A549 (cell line): ENCODE data around the gene TYK2. TPM values are rescaled to one million over a fixed set of nuclear protein-coding genes. Genes with fewer than 3 reads are reported as not detected.

Experiments
- ATAC-seq, 2 experiments: fragments of 200-7000 bp in 1 of 2; fragments of >200 bp in 1 of 2; cut with Nextera tagmentation in 1 of 2; cut with Tn5 transposase in 1 of 2; 3 replicates each; pipeline versions ENCODE4 v1.8.0 to v1.9.1; 2018 to 2020; ENCODE audit warnings: mild to moderate bottlenecking in 1 of 2, moderate library complexity in 1 of 2
- CTCF ChIA-PET: fragments of 300-600 bp; sonication (Branson Sonifier 250); formaldehyde crosslinking; extraction: SDS; loops from one replicate; lab custom pipeline; 2021; ENCODE audit warnings: antibody characterized with exemption, inconsistent platforms; lab: Yijun Ruan, JAX
- POLR2A ChIA-PET: fragments of 350-600 bp; formaldehyde crosslinking; extraction: SDS; loops from one replicate; lab custom pipeline; 2021; ENCODE audit warnings: antibody characterized with exemption, inconsistent platforms; lab: Yijun Ruan, JAX
- DNase-seq, 2 experiments: peaks; one replicate each; pipeline versions ENCODE4 v3.0.0 to v3.0.0-alpha.2; 2011 to 2016; ENCODE audit warnings: low read depth in 1 of 2, low spot score in 1 of 2
- FAIRE-seq: peaks from 2 replicates; lab custom pipeline; 2011; peaks lifted over from hg19 to GRCh38; lab: Jason Lieb, UNC
- H3K27ac ChIP-seq, 2 experiments: fragments of >200 bp; sonication (Bioruptor Twin); formaldehyde crosslinking; 3 replicates each; pipeline ENCODE4 v1.5.1; 2016 to 2017
- H3K4me1 ChIP-seq: fragments of >200 bp; sonication (Bioruptor Twin); formaldehyde crosslinking; 3 replicates; pipeline ENCODE4 v1.6.1; 2016
- H3K4me2 ChIP-seq: fragments of >200 bp; sonication (Bioruptor Twin); formaldehyde crosslinking; 3 replicates; pipeline ENCODE4 v1.6.1; 2016
- H3K4me3 ChIP-seq: fragments of >200 bp; sonication (Bioruptor Twin); formaldehyde crosslinking; 3 replicates; pipeline ENCODE4 v1.5.1; 2016
- H3K9me3 ChIP-seq: fragments of >200 bp; sonication (Bioruptor Twin); formaldehyde crosslinking; 3 replicates; pipeline ENCODE4 v1.6.1; 2016
- BCL3 ChIP-seq: fragments of >200 bp; sonication (Bioruptor Twin); formaldehyde crosslinking; IDR thresholded peaks from 3 replicates; pipeline ENCODE4 v1.6.1; 2016
- BHLHE40 ChIP-seq: IDR thresholded peaks from 2 replicates; pipeline ENCODE4 v1.6.1; 2012; ENCODE audit warnings: low read depth, low read length, inconsistent platforms
- CHD2 ChIP-seq: fragments of 150-350 bp; IDR thresholded peaks from 2 replicates; pipeline ENCODE4 v1.6.1; 2014; ENCODE audit warnings: low read length; ENCODE audit not compliant: partially characterized antibody
- E2F6 ChIP-seq: IDR thresholded peaks from 2 replicates; pipeline ENCODE4 v1.6.1; 2012; ENCODE audit warnings: low read depth, borderline replicate concordance
- EHMT2 ChIP-seq: fragments of 200-600 bp; sonication (generic); IDR thresholded peaks from 2 replicates; pipeline ENCODE4 v1.6.1; 2016; ENCODE audit warnings: antibody characterized with exemption, low read depth, mild to moderate bottlenecking, moderate library complexity
- ELK1 ChIP-seq: fragments of 150-350 bp; IDR thresholded peaks from 2 replicates; pipeline ENCODE4 v1.6.1; 2014; ENCODE audit warnings: low read depth, mild to moderate bottlenecking, low read length
- ESRRA ChIP-seq: fragments of 150-350 bp; IDR thresholded peaks from 2 replicates; pipeline ENCODE4 v1.6.1; 2014; ENCODE audit warnings: mild to moderate bottlenecking, low read length, borderline replicate concordance
- FOSL2 ChIP-seq, 2 experiments: fragments of 450-650 bp in 1 of 2; fragments of >200 bp in 1 of 2; sonication (Bioruptor Twin) in 1 of 2; formaldehyde crosslinking; IDR thresholded peaks; 2 replicates each; pipeline versions ENCODE4 v1.5.0 to v1.6.1; 2016 to 2020; ENCODE audit warnings: mild to moderate bottlenecking in 1 of 2, moderate library complexity in 1 of 2
- GATA3 ChIP-seq: IDR thresholded peaks from 2 replicates; pipeline ENCODE4 v1.6.1; 2012; ENCODE audit warnings: borderline replicate concordance
- HES2 ChIP-seq: fragments of >200 bp; sonication (Bioruptor Twin); formaldehyde crosslinking; IDR thresholded peaks from 2 replicates; pipeline ENCODE4 v1.6.1; 2016
- HMGXB4 ChIP-seq: fragments of 250-450 bp; sonication (Bioruptor Pico); IDR thresholded peaks from 2 replicates; pipeline ENCODE4 v1.5.0; 2021; ENCODE audit warnings: mild to moderate bottlenecking, moderate library complexity, borderline replicate concordance
- HOXA7 ChIP-seq: fragments of 250-450 bp; sonication (Bioruptor Pico); IDR thresholded peaks from 2 replicates; pipeline ENCODE4 v1.5.0; 2020; ENCODE audit warnings: mild to moderate bottlenecking, moderate library complexity
- HOXB5 ChIP-seq: fragments of 250-450 bp; sonication (Bioruptor Pico); IDR thresholded peaks from 2 replicates; pipeline ENCODE4 v1.5.0; 2020; ENCODE audit warnings: mild to moderate bottlenecking, moderate library complexity
- JUN ChIP-seq, 2 experiments: fragments of >200 bp; sonication (Bioruptor Twin); formaldehyde crosslinking; IDR thresholded peaks; 2 replicates in 1 of 2; 3 replicates in 1 of 2; pipeline ENCODE4 v1.6.1; 2016 to 2017
- KDM1A ChIP-seq: fragments of 200-600 bp; sonication (generic); IDR thresholded peaks from 2 replicates; pipeline ENCODE4 v1.6.1; 2016; ENCODE audit warnings: low read depth, mild to moderate bottlenecking
- MAFK ChIP-seq: fragments of 450-650 bp; IDR thresholded peaks from 2 replicates; pipeline ENCODE4 v1.6.1; 2014; ENCODE audit not compliant: partially characterized antibody
- MAX ChIP-seq: IDR thresholded peaks from 2 replicates; pipeline ENCODE4 v1.6.1; 2012
- MAZ ChIP-seq: fragments of 150-350 bp; IDR thresholded peaks from 2 replicates; pipeline ENCODE4 v1.6.1; 2014; ENCODE audit warnings: antibody characterized with exemption, low read depth, low read length, borderline replicate concordance
- MYC ChIP-seq: IDR thresholded peaks from 2 replicates; pipeline ENCODE4 v1.6.1; 2012; ENCODE audit warnings: mild to moderate bottlenecking, inconsistent platforms, low read length, improper control_type of control experiment, borderline replicate concordance
- PBX3 ChIP-seq: IDR thresholded peaks from 2 replicates; pipeline ENCODE4 v1.6.1; 2012
- POLR2A ChIP-seq: IDR thresholded peaks from 2 replicates; pipeline ENCODE4 v1.6.1; 2012; ENCODE audit warnings: mild to moderate bottlenecking, low read length
- POLR2AphosphoS2 ChIP-seq: conservative IDR thresholded peaks from 2 replicates; pipeline ENCODE4 v1.6.1; 2012; ENCODE audit warnings: low read length, improper control_type of control experiment, inconsistent platforms
- RAD21 ChIP-seq, 2 experiments: fragments of >200 bp in 1 of 2; sonication (Bioruptor Twin) in 1 of 2; formaldehyde crosslinking in 1 of 2; IDR thresholded peaks in 1 of 2; conservative IDR thresholded peaks in 1 of 2; 2 replicates in 1 of 2; 3 replicates in 1 of 2; pipeline ENCODE4 v1.6.1; 2012 to 2018; ENCODE audit warnings: inconsistent platforms in 1 of 2
- RARB ChIP-seq: fragments of 250-450 bp; sonication (Bioruptor Pico); IDR thresholded peaks from 2 replicates; pipeline ENCODE4 v1.8.0; 2021; ENCODE audit warnings: mild to moderate bottlenecking, moderate library complexity
- RCOR1 ChIP-seq: fragments of 150-350 bp; IDR thresholded peaks from 2 replicates; pipeline ENCODE4 v1.6.1; 2014; ENCODE audit warnings: antibody characterized with exemption, low read length, low read depth
- RFX5 ChIP-seq: fragments of 450-650 bp; IDR thresholded peaks from 2 replicates; pipeline ENCODE4 v1.7.1; 2014; ENCODE audit warnings: antibody characterized with exemption, mild to moderate bottlenecking, moderate library complexity
- RNF2 ChIP-seq: fragments of 200-600 bp; sonication (generic); IDR thresholded peaks from 2 replicates; pipeline ENCODE4 v1.6.1; 2016; ENCODE audit warnings: low read depth, mild to moderate bottlenecking, antibody characterized with exemption, moderate library complexity, borderline replicate concordance
- TP53 ChIP-seq: fragments of 250-450 bp; sonication (Bioruptor Pico); IDR thresholded peaks from 2 replicates; pipeline ENCODE4 v1.5.0; 2021; ENCODE audit warnings: mild to moderate bottlenecking, moderate library complexity
- USF2 ChIP-seq: fragments of 450-650 bp; IDR thresholded peaks from 2 replicates; pipeline ENCODE4 v1.6.1; 2014; ENCODE audit warnings: antibody characterized with exemption
- ZNF302 ChIP-seq: fragments of 250-450 bp; sonication (Bioruptor Pico); IDR thresholded peaks from 2 replicates; pipeline ENCODE4 v1.9.0; 2021; ENCODE audit warnings: inconsistent platforms, mild to moderate bottlenecking, moderate library complexity
- WGBS: methylation state at CpG from one replicate; pipeline ENCODE4 v1.1.6; 2017; ENCODE audit errors: missing lambda C conversion rate; 5-methylcytosine and 5-hydroxymethylcytosine counted together
- polyA plus RNA-seq, 4 experiments: library from polyadenylated mRNA; depleted of rRNA in 3 of 4; stranded (reverse); fragments of >200 nt; fragmentation: RNase III in 1 of 4; extraction: RNeasy Plus Mini Kit Qiagen cat#74134 plus additional on column Dnase treatment in 1 of 4; gene quantifications; 2 replicates in 3 of 4; 3 replicates in 1 of 4; pipeline ENCODE4 v1.2.3, GENCODE V29; 2011 to 2017

Gene TYK2
- polyA plus RNA-seq, 2 of the 4 experiments (the other 2 are of a cell fraction), result 17.0 to 57.1 TPM

GRCh38 chr19:10427169-10427568, 46.8 kb upstream of the TYK2 start (continued):
- TF ChIP-seq E2F6 (no peak), TP53 (CRISPR knock-in tag) (no peak), EHMT2 (no peak), RARB (CRISPR knock-in tag) (no peak)

- FAIRE-seq, result no peak
- H3K4me1 ChIP-seq, result peaks cover 17% of the 10 kb centered on the region
- 0% methylated on average over 9 of the region's 38 CpGs for WGBS
- CTCF ChIA-PET, result interaction anchor here (0.5 to 5.4 kb wide), 17 partner anchors 9 to 183 kb away, joined by 3 to 38 read pairs (median 3); partner anchors contain the start of genes CDC37 and KEAP1
- peak; percentile 70 to 88 for ATAC-seq
- H3K27ac ChIP-seq, result peak overlapping the region; percentile 45 to 80
- no peaks in the 10 kb centered on the region for H3K9me3 ChIP-seq
- H3K4me2 ChIP-seq, result peak overlapping the region; percentile 92
- POLR2A ChIA-PET, result no interaction called here
- H3K4me3 ChIP-seq, result peak overlapping the region; percentile 45
- DNase-seq, result peak; percentile 82 to 89
- TF ChIP-seq ELK1, result no peak
- TF ChIP-seq BHLHE40, result no peak
- TF ChIP-seq BCL3, result no peak
- no peak for TF ChIP-seq HMGXB4
- TF ChIP-seq GATA3, result no peak
- no peak for TF ChIP-seq MAZ
- TF ChIP-seq RAD21 (conservative IDR thresholded peaks at IDR 0.05 in 1 of 2, IDR thresholded peaks at IDR 0.05 in 1 of 2), result peak; percentile 29 to 46; a peak in 4 of 5 replicates
- no peak for TF ChIP-seq E2F6
- no peak for TF ChIP-seq ESRRA
- TF ChIP-seq POLR2AphosphoS2, result no peak
- no peak for TF ChIP-seq CHD2
- no peak for TF ChIP-seq MYC
- TF ChIP-seq RFX5, result no peak
- no peak for TF ChIP-seq HOXB5 (CRISPR knock-in tag)
- no peak for TF ChIP-seq KDM1A
- TF ChIP-seq RNF2, result no peak
- peak; percentile 53 for TF ChIP-seq MAX
- TF ChIP-seq ZNF302, result no peak
- no peak for TF ChIP-seq HES2
- TF ChIP-seq FOSL2 (IDR thresholded peaks at IDR 0.05), result no peak
- peak; percentile 2; the same call in 1 of the 2 replicates for TF ChIP-seq FOSL2 (CRISPR knock-in tag; IDR thresholded peaks at IDR 0.05)
- no peak for TF ChIP-seq USF2
- TF ChIP-seq JUN (IDR thresholded peaks at IDR 0.05), result no peak
- no peak for TF ChIP-seq PBX3
- no peak for TF ChIP-seq HOXA7 (CRISPR knock-in tag)
- no peak for TF ChIP-seq POLR2A
- no peak for TF ChIP-seq RCOR1
- no peak for TF ChIP-seq EHMT2
- TF ChIP-seq MAFK, result no peak
Observed at GRCh38 chr19:10424011-10424637, 43.8 kb upstream of the TYK2 start.
